HepG2 (cell line): Measurements from ENCODE around the gene RGS14. TPM values are rescaled to one million over a fixed set of nuclear protein-coding genes. Genes with fewer than 3 reads are reported as not detected.

ENCODE experiments used
- FIP1L1 ChIP-seq: fragments of 200-400 bp; formaldehyde crosslinking; IDR thresholded peaks from 2 replicates; pipeline ENCODE4 v1.6.1; 2018; ENCODE audit warnings: low read depth, mild to moderate bottlenecking, low read length, moderate library complexity, borderline replicate concordance; ENCODE audit not compliant: insufficient read depth
- GABPB1 ChIP-seq: IDR thresholded peaks from 2 replicates; pipeline ENCODE4 v1.6.1; 2016; ENCODE audit warnings: mild to moderate bottlenecking, missing genetic modification reagents, moderate library complexity, missing compliant biosample characterization
- HCFC1 ChIP-seq: fragments of 150-350 bp; IDR thresholded peaks from 2 replicates; pipeline ENCODE4 v1.6.1; 2014; ENCODE audit warnings: low read depth, low read length
- HOXA9 ChIP-seq: sonication (generic); formaldehyde crosslinking; IDR thresholded peaks from 2 replicates; pipeline ENCODE4 v1.8.1; 2022; ENCODE audit warnings: missing genetic modification reagents, mild to moderate bottlenecking, moderate library complexity, borderline replicate concordance
- PRPF4 ChIP-seq: fragments of 200-400 bp; formaldehyde crosslinking; IDR thresholded peaks from 2 replicates; pipeline ENCODE4 v1.6.1; 2016; ENCODE audit warnings: low read length, low read depth; ENCODE audit not compliant: poor library complexity, severe bottlenecking
- SP140L ChIP-seq: sonication (generic); formaldehyde crosslinking; IDR thresholded peaks from 2 replicates; pipeline ENCODE4 v1.4.0; 2020; ENCODE audit warnings: missing genetic modification reagents, borderline replicate concordance
- SRSF4 ChIP-seq: fragments of 200-400 bp; formaldehyde crosslinking; IDR thresholded peaks from one replicate; pipeline ENCODE4 v1.6.1; 2018; ENCODE audit warnings: mild to moderate bottlenecking, low read depth, low read length, moderate library complexity; ENCODE audit not compliant: poor library complexity, severe bottlenecking
- ZFY ChIP-seq: sonication (generic); formaldehyde crosslinking; IDR thresholded peaks from 2 replicates; pipeline ENCODE4 v1.4.0; 2020; ENCODE audit warnings: missing genetic modification reagents
- ZNF232 ChIP-seq: sonication (generic); formaldehyde crosslinking; IDR thresholded peaks from 2 replicates; pipeline ENCODE4 v1.4.0; 2020; ENCODE audit warnings: missing genetic modification reagents, borderline replicate concordance
- ZNF629 ChIP-seq: sonication (generic); formaldehyde crosslinking; conservative IDR thresholded peaks from 2 replicates; pipeline ENCODE4 v1.5.0; 2020; ENCODE audit warnings: missing genetic modification reagents
- ZNF660 ChIP-seq: sonication (generic); formaldehyde crosslinking; IDR thresholded peaks from 2 replicates; pipeline ENCODE4 v1.5.1; 2020; ENCODE audit warnings: mild to moderate bottlenecking, low read depth, missing genetic modification reagents, borderline replicate concordance
- ZNF746 ChIP-seq: sonication (generic); formaldehyde crosslinking; IDR thresholded peaks from 2 replicates; pipeline ENCODE4 v1.8.0; 2022; ENCODE audit warnings: mild to moderate bottlenecking, missing genetic modification reagents
- ZNF747 ChIP-seq: sonication (generic); formaldehyde crosslinking; IDR thresholded peaks from 2 replicates; pipeline ENCODE4 v1.8.1; 2023; ENCODE audit warnings: missing genetic modification reagents, mild to moderate bottlenecking, borderline replicate concordance
- polyA plus RNA-seq, 8 experiments: library from polyadenylated mRNA; depleted of rRNA in 3 of 8; stranded (reverse) in 7 of 8; unstranded in 1 of 8; fragments of >200 nt; fragmentation: Illumina TruSeq in 4 of 8; extraction: Trizol in 4 of 8; gene quantifications; 2 replicates each; pipeline versions ENCODE4 v1.2.1 to v1.2.3, GENCODE V29; 2011 to 2016; ENCODE audit warnings: low read depth in 4 of 8, missing spikeins in 1 of 8, mixed read lengths in 1 of 8; ENCODE audit not compliant: insufficient read depth in 1 of 8
- total RNA-seq, 5 experiments: library from RNA; depleted of rRNA; stranded (reverse); fragments of >200 nt; fragmentation: Illumina TruSeq; extraction: Trizol; gene quantifications; 2 replicates each; pipeline ENCODE4 v1.2.3, GENCODE V29; 2016; ENCODE audit warnings: low read depth in 1 of 5
- TF ChIP-seq, protein P1 (sequence below): sonication (generic); formaldehyde crosslinking; IDR thresholded peaks from 2 replicates; pipeline ENCODE4 v1.4.0; 2020; ENCODE audit warnings: missing genetic modification reagents
- TF ChIP-seq, protein P2 (sequence below): sonication (generic); formaldehyde crosslinking; IDR thresholded peaks from 2 replicates; pipeline ENCODE4 v1.4.0; 2020; ENCODE audit warnings: missing genetic modification reagents, borderline replicate concordance
- TF ChIP-seq, protein P3 (sequence below): sonication (generic); formaldehyde crosslinking; IDR thresholded peaks from 2 replicates; pipeline ENCODE4 v1.8.1; 2023; ENCODE audit warnings: mild to moderate bottlenecking, moderate library complexity, missing genetic modification reagents
- TF ChIP-seq, protein P4 (sequence below): sonication (generic); formaldehyde crosslinking; IDR thresholded peaks from 2 replicates; pipeline ENCODE4 v1.9.0; 2021; ENCODE audit warnings: missing genetic modification reagents, borderline replicate concordance
- TF ChIP-seq, protein P5 (sequence below): IDR thresholded peaks from 2 replicates; pipeline ENCODE4 v1.6.1; 2016; ENCODE audit warnings: missing compliant biosample characterization, missing genetic modification reagents, borderline replicate concordance

Gene RGS14
- total and polyA plus RNA-seq, 2 of the 13 experiments (the other 11 are each of a cell fraction or from before 2014, with no cell fraction given), result 11.1 to 17.2 TPM

DNA sequence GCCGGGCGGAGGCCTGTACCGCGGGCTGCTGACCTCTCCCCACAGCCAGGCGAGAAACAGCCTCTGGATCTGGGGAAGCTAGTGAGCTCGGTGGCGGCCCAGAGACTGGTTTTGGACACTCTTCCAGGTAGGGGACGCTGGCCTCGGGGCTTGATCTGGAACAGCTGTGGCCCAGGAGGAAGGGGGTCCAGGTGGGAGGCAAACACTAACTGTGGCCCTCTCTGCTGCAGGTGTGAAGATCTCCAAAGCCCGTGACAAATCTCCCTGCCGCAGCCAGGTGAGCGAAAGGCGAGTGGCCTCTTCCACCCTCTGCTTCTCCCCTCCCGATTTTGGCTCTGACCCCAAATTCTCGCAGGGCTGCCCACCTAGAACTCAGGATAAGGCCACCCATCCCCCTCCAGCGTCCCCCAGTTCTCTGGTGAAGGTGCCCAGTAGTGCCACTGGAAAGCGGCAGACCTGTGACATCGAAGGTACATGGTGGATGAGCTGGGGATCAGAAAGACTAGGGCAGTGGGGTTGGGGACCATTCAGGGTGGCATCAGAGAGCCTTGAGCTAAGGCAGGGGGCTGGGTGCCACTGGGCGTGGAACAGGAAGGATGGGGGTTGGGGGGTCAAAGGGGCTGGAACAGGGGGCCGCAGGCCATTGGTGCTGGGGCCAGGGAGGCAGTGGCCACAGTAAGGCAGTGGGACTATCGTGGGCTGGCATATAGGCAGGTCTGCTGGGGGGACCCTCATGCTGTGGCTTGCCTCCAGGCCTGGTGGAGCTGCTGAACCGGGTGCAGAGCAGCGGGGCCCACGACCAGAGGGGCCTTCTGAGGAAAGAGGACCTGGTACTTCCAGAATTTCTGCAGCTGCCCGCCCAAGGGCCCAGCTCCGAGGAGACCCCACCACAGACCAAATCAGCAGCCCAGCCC, 13.7 kb downstream of the RGS14 start (continued):
- TF ChIP-seq, protein P1, sequence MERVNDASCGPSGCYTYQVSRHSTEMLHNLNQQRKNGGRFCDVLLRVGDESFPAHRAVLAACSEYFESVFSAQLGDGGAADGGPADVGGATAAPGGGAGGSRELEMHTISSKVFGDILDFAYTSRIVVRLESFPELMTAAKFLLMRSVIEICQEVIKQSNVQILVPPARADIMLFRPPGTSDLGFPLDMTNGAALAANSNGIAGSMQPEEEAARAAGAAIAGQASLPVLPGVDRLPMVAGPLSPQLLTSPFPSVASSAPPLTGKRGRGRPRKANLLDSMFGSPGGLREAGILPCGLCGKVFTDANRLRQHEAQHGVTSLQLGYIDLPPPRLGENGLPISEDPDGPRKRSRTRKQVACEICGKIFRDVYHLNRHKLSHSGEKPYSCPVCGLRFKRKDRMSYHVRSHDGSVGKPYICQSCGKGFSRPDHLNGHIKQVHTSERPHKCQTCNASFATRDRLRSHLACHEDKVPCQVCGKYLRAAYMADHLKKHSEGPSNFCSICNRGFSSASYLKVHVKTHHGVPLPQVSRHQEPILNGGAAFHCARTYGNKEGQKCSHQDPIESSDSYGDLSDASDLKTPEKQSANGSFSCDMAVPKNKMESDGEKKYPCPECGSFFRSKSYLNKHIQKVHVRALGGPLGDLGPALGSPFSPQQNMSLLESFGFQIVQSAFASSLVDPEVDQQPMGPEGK (CRISPR knock-in tag), result peak; percentile 16; the same call in 1 of the 2 replicates
- no peak for TF ChIP-seq PRPF4
- TF ChIP-seq, protein P2, sequence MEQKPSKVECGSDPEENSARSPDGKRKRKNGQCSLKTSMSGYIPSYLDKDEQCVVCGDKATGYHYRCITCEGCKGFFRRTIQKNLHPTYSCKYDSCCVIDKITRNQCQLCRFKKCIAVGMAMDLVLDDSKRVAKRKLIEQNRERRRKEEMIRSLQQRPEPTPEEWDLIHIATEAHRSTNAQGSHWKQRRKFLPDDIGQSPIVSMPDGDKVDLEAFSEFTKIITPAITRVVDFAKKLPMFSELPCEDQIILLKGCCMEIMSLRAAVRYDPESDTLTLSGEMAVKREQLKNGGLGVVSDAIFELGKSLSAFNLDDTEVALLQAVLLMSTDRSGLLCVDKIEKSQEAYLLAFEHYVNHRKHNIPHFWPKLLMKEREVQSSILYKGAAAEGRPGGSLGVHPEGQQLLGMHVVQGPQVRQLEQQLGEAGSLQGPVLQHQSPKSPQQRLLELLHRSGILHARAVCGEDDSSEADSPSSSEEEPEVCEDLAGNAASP (CRISPR knock-in tag), result peak; percentile 8; the same call in 1 of the 2 replicates
- peak; percentile 82 for TF ChIP-seq ZFY
- no peak for TF ChIP-seq HCFC1
- TF ChIP-seq ZNF747 (CRISPR knock-in tag), result no peak
- no peak for TF ChIP-seq ZNF629 (CRISPR knock-in tag)
- TF ChIP-seq, protein P3, sequence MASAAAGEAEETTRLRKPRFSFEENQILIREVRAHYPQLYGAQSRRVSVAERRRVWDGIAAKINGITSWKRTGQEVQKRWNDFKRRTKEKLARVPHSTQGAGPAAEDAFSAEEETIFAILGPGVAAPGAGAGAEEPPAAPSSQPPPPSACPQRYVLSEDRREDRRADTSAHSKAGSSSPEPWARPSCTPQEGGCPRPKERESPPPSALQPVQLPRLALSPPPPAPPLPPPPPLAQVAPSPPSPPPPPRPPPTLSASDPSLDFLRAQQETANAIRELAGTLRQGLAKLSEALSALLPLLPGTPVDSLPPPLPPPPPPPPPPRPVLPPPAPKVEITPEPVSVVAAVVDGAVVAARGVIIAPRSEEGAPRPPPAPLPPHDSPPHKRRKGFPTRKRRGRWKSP (CRISPR knock-in tag), result 0 out of 2 replicates have a peak, but pooled peaks have one; percentile 9
- TF ChIP-seq FIP1L1, result no peak
- TF ChIP-seq, protein P4, sequence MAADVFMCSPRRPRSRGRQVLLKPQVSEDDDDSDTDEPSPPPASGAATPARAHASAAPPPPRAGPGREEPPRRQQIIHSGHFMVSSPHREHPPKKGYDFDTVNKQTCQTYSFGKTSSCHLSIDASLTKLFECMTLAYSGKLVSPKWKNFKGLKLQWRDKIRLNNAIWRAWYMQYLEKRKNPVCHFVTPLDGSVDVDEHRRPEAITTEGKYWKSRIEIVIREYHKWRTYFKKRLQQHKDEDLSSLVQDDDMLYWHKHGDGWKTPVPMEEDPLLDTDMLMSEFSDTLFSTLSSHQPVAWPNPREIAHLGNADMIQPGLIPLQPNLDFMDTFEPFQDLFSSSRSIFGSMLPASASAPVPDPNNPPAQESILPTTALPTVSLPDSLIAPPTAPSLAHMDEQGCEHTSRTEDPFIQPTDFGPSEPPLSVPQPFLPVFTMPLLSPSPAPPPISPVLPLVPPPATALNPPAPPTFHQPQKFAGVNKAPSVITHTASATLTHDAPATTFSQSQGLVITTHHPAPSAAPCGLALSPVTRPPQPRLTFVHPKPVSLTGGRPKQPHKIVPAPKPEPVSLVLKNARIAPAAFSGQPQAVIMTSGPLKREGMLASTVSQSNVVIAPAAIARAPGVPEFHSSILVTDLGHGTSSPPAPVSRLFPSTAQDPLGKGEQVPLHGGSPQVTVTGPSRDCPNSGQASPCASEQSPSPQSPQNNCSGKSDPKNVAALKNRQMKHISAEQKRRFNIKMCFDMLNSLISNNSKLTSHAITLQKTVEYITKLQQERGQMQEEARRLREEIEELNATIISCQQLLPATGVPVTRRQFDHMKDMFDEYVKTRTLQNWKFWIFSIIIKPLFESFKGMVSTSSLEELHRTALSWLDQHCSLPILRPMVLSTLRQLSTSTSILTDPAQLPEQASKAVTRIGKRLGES (CRISPR knock-in tag), result 0 out of 2 replicates have a peak, but pooled peaks have one; percentile 42
- TF ChIP-seq, protein P5, sequence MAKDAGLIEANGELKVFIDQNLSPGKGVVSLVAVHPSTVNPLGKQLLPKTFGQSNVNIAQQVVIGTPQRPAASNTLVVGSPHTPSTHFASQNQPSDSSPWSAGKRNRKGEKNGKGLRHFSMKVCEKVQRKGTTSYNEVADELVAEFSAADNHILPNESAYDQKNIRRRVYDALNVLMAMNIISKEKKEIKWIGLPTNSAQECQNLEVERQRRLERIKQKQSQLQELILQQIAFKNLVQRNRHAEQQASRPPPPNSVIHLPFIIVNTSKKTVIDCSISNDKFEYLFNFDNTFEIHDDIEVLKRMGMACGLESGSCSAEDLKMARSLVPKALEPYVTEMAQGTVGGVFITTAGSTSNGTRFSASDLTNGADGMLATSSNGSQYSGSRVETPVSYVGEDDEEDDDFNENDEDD (CRISPR knock-in tag), result no peak
- TF ChIP-seq ZNF232 (CRISPR knock-in tag), result 0 out of 2 replicates have a peak, but pooled peaks have one; percentile 30
- TF ChIP-seq GABPB1 (CRISPR knock-in tag), result no peak
- peak; percentile 21; the same call in 1 of the 2 replicates for TF ChIP-seq ZNF746
- no peak for TF ChIP-seq HOXA9 (CRISPR knock-in tag)
- no peak for TF ChIP-seq SP140L (CRISPR knock-in tag)
- no peak for TF ChIP-seq ZNF660 (CRISPR knock-in tag)
- no peak for TF ChIP-seq SRSF4
